GM15510 (cell line): ENCODE data around the gene BCL2L2.

Experiments used
- POLR2A ChIP-seq: IDR thresholded peaks from 3 replicates; pipeline ENCODE4 v1.6.1; 2011; ENCODE audit warnings: borderline replicate concordance; ENCODE audit not compliant: insufficient read length; ENCODE audit errors: extremely low read depth

The BCL2L2 gene

GRCh38 chr14:23327947-23328744, 21.5 kb downstream of the BCL2L2 start:
- TF ChIP-seq POLR2A = no peak

- no peak for TF ChIP-seq POLR2A
Observed at GRCh38 chr14:23335623-23336022, 29.0 kb downstream of the BCL2L2 start.

GRCh38 chr14:23339506-23340268, 33.1 kb downstream of the BCL2L2 start:
- TF ChIP-seq POLR2A = no peak

- TF ChIP-seq POLR2A = no peak
Observed at GRCh38 chr14:23344481-23344880, 37.8 kb downstream of the BCL2L2 start.

- TF ChIP-seq POLR2A = no peak
Observed at GRCh38 chr14:23345987-23346692, 39.5 kb downstream of the BCL2L2 start.

- no peak for TF ChIP-seq POLR2A
Observed at GRCh38 chr14:23346693-23347405, 40.2 kb downstream of the BCL2L2 start.

GRCh38 chr14:23347406-23348296, 41.0 kb downstream of the BCL2L2 start:
- no peak for TF ChIP-seq POLR2A

- no peak for TF ChIP-seq POLR2A
Observed at GRCh38 chr14:23348297-23348655, 41.6 kb downstream of the BCL2L2 start.

- TF ChIP-seq POLR2A = no peak
Observed at GRCh38 chr14:23349156-23349845, 42.7 kb downstream of the BCL2L2 start.

- no peak for TF ChIP-seq POLR2A
Observed at GRCh38 chr14:23351681-23352505, 45.3 kb downstream of the BCL2L2 start.

- no peak for TF ChIP-seq POLR2A
Observed at GRCh38 chr14:23352506-23353432, 46.1 kb downstream of the BCL2L2 start, which contains the start of gene SLC22A17. Gene SLC22A17, minus strand, starts transcription at chr14:23352887.
